ENCODE data around the gene SLC24A4.

SLC24A4 gene

GRCh38 chr14:92440345-92441003 is 117.5 kb downstream of the SLC24A4 start:
- no peak for DNase-seq

- DNase-seq = no peak
Observed at GRCh38 chr14:92441751-92442504, 119.0 kb downstream of the SLC24A4 start.

GRCh38 chr14:92443167-92443566 is 120.2 kb downstream of the SLC24A4 start:
- no peak for DNase-seq

DNA sequence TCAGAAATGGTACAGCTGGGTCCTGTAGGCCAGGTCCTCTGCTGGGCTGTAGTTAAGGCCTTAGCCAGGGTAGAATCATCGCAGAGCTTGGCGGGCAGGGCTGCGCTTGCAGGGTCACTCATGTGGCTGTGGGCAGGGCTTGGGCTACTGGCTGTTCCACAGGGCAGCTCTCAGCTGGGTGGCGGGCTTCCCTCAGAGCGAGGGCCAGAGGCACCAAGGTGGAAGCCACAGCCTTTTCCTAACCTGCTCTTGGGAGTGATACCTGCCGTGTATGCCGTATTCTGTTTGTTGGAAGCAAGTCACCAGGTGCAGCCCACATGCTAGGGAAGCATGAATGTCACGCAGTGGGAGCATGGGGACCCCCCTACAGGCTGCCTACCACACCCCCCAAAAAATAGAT is 120.8 kb downstream of the SLC24A4 start:
- no peak for DNase-seq

DNA sequence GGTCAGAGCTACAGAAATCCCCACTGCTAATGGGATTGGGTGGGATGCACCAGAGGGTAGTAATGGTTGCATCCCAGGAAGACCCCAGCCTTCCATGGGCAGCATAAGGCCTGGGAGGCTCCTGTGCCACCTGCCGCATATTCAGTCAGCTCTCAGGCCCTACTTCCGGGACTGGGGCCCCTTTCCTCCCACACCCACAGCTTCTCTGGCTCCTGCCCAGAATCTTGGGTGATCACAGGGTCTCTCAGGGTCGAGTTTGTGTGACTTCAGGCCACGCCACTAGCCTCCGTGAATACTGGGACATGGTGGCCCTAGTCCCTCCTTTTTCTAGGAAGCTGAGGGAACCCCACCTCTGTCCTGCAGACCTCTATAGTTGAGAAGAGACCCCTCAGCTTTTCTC is 123.8 kb downstream of the SLC24A4 start:
- no peak for DNase-seq

GRCh38 chr14:92447416-92448197 is 124.6 kb downstream of the SLC24A4 start:
- DNase-seq = no peak

- no peak for DNase-seq
Observed at GRCh38 chr14:92448786-92449185, 125.8 kb downstream of the SLC24A4 start.

DNA sequence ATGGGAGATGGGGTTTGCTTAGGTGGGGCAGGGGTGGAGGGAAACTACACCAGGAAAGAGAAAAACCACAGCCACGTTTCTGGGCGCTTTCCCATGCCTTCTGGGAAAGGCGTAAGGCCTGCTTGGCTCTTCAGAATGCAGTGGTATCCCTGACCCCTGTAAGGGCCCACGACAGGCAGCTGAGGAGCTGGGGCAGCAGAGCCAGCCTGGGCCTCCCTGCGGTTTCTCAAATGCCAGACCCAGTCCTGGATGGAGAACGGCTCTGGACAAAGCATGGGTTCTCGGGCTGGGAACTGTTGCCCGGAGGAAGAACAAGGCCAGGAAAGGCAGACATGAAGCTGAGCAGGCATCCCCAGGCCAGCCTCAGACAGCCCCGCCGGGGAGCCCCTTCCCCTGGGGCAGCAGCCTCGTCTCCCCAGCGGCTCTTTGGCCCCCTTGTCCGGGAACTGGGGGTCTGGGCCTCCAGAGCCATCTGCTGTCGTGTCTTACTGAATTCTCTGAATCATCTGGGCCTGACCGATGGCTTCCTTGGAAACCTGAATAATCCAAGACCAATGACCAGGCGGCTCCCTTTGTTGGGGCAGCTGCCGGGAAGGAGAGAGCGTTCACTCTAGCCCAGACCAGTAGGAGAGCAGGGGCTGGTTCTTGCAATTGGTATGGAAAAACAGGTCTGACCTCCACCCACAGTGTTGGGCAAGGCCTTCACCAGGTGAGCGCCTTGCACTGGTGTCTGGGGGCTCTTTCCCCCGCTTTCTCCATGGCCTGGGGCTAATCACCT is 126.6 kb downstream of the SLC24A4 start:
- no peak for DNase-seq

GRCh38 chr14:92450351-92451070 is 127.5 kb downstream of the SLC24A4 start:
- no peak for DNase-seq

DNA sequence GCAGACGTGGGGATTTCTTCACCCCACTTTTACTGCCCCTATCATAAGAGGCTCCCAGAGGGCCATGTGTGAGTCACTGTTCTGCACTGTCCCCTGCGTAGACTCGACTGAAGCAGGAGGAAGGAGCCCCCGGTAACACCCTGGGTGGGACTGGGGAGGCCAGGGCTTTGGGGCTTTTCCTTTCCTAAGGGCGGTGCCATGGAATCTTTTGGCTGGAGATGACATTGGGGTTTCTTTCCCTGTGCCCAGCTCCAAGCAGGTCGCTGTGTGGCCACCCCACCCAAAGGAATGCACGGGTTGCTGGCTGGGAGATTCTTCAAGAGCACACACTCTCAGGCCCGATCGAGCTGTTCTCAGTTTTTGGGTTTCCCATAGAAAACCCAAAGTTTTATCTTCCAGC is 128.3 kb downstream of the SLC24A4 start:
- no peak for DNase-seq

GRCh38 chr14:92451755-92452154 is 128.8 kb downstream of the SLC24A4 start:
- DNase-seq = no peak

DNA sequence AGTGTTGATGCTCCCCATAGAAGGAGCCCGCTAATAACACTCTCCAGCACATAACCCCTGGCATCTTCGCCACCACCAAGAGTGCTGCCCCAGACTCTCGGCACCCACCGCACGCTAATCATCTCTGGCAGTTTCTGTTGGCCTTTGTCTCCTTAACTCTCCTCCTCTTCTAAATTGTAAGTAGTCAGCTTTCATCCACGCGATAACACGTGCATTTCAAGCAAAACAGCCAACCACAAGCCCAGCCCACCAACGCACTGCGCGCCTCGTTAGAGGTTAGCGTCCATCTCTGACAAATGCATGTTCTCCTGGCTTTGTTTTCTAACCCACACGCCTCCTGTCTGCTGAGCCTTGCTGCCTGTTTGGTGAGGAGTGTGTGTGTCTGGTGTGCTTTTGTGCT is 129.5 kb downstream of the SLC24A4 start:
- no peak for DNase-seq

DNA sequence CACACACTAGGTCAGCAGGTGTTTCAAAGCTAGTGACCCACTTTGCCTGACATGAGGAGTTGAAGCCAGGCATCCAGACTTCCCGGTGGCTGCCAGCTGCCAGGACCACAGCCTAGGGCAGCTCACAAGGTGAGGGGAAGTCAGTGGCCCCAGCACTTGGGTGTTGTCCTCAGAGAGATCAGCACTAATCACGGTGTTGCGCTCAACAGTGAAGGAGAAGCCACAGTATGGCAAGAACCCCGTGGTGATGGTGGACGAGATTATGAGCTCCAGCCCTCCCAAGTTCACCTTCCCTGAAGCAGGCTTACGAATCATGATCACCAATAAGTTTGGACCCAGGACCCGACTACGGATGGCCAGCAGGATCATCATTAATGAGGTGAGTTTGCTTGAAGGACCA is 130.7 kb downstream of the SLC24A4 start:
- DNase-seq = no peak

DNA sequence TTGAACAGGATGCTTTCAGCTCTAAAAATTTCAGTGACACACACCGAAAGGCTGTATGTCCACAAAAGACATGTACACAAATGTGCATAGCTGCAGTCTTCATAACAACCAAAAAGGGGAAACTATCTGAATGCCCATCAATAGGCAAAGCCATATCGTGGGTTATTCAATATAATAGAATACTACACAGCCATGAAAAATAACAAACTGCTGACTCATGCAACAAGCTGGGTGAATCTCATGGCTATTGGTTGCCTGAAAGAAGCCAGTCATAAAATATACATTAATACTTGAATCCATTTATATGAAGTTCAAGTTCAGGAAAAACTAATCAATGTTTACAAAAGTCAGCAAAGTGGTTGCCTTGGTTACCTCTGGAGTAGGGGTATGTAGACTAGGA is 132.3 kb downstream of the SLC24A4 start:
- no peak for DNase-seq

- DNase-seq = no peak
Observed at GRCh38 chr14:92456215-92457015, 133.4 kb downstream of the SLC24A4 start.

DNA sequence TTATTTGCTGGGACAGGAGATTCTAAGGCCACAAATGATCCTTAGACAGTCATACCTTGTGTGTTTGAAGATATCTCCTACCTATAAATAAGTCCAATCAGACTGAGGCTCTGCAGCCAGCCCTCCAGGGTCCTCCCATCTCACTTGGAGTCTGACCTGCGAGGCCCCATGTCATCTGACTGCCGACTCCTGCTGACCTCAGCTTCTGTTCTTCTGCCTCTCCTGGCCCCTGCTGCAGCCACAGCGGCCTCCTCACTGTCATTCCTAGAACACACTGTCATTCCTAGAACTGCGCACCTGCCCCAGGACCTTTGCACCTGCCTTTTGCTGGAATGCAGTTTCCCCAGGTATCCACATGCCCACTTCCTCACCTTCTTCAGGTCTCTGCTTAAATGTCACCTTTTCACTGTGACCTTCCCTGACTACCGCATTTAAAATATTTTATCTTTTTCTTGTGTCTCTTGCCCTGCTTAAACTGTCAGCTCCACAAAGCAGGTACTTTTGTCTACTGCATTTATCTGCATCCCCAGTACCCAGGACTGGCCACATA is 134.1 kb downstream of the SLC24A4 start:
- DNase-seq = no peak

DNA sequence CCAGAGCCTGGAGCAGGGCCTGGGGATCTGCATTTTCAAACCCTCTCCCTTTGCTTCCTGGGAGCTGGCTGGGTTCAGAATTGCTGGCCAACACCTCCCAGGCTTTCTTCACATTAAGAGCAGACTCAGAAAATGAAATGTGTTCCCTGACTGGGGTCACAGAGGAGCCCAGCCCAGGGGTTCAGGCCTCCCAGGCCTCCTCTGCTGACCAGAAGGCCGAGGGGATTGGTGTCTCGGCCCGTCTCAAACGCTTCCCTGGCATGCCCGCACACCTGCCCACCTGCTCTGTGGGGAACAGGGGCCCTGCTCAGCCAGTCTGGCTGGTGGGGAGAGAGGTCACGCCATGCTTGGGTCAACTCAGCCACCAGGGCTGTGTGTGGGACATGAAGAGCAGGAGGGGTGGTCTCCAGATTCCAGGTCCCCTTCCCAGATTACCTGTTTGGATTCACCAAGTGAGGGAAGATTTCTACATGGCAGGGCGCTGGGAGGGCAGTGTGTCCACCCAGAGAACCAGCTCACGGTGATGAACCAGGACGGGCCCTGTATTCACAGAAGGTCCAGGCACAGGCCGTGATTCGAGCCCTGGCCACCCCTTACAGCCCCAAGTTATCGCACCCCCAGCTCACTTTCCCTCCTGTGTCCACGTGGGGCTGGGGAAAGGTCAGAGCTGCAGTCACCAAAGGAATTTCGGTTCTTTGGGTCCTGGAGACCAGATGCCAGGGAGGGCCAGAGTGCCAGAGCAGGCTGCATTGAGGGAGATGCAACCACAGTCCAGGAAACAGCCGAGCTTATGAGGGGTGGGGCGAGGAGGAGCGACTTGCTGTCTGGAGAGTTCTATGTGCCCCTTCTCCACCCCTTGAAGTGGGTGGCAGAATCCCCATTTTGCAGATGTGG is 135.4 kb downstream of the SLC24A4 start:
- DNase-seq = no peak

DNA sequence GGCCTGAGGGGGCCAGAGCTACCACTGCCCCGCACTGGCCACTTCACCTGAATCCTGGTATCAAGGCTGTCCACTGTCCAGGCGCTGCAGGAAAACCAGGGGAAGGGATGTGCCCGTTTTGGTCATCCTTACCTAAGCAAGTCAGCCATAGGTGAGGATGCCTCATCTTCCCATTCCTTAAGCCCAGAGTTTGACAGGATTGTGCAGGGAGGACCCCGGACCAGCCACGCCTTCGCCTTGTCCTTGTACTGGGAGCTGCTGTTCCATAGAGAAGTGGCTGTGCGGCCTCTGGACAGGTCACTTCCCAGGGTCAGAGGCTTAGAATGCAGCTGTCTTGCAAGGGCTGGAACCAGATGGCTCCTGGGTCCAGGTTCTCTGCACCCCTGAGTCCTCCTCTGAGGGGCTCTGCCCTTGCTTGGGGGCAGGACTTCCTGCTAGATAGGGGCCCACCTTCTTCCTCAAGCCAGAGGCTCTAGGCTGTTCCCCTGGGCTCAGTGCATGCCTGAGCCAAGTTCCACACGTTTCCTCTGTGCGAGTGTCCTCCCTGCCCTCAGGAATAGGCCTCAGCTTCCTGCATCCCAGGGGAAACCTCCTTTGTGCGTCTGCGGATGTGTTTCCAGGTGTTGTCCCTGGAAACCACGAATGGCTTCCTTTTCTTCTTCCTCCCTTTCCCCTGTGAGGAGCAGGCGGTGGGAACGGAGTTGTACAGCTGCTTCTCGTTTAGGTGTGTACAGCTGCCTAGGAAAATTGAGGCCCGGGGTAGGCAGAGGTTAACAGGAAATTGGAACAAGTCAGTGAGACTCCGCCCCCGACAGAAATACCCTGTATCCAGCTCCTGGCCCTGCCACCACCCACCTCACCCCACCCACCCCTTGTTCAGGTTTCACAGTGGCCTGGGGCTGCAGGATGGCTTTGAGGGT is 136.3 kb downstream of the SLC24A4 start:
- DNase-seq = no peak

- no peak for DNase-seq
Observed at GRCh38 chr14:92459950-92460421, 137.0 kb downstream of the SLC24A4 start.
